SH-SY5Y (cell line): Measurements from ENCODE around the gene ZFYVE1.

Experiments
- GATA2 ChIP-seq: IDR thresholded peaks from 2 replicates; pipeline ENCODE4 v1.6.1; 2011; ENCODE audit warnings: mild to moderate bottlenecking, low read depth, low read length
- GATA3 ChIP-seq: IDR thresholded peaks from 2 replicates; pipeline ENCODE4 v1.6.1; 2011; ENCODE audit warnings: low read depth, mild to moderate bottlenecking, low read length, moderate library complexity

DNA sequence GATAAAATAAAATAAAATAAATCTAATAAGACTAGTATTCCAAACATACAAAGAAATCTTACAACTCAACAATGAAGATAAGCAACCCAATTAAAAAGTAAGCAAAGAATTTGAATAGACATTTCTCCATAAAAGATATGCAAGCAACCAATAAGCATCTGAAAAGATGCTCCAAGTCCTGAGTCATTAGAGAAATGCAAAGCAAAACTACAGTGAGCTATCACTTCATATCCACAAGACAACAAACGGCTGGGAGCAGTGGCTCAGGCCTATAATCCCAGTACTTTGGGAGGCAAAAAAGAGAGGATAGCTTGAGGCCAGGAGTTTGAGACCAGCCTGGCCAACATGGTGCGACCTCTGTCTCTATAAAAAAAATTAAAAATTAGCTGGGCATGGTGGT is 26.8 kb downstream of the ZFYVE1 start:
- TF ChIP-seq GATA2 (no peak), GATA3 (no peak)
